IMR-90 (cell line): Measurements from ENCODE around the gene TNRC18. TPM values are rescaled to one million over a fixed set of nuclear protein-coding genes. Genes with fewer than 3 reads are reported as not detected.

ENCODE experiments used
- ATAC-seq: fragments of 200-7000 bp; cut with Tn5 transposase; 2 replicates; pipeline ENCODE4 v1.9.1; 2020; ENCODE audit warnings: low read depth, mild to moderate bottlenecking, moderate library complexity
- BruUV-seq: library from RNA; stranded (reverse); fragments of 400-500 nt; replicated peaks from 2 replicates; lab custom pipeline; 2021; lab: Mats Ljungman, UMichigan
- CTCF ChIA-PET: fragments of 300-600 bp; formaldehyde crosslinking; extraction: SDS; loops from one replicate; lab custom pipeline; 2021; ENCODE audit warnings: antibody characterized with exemption; lab: Yijun Ruan, JAX
- POLR2A ChIA-PET: fragments of 300-600 bp; sonication (Branson Sonifier 250); formaldehyde crosslinking; loops from one replicate; lab custom pipeline; 2022; ENCODE audit warnings: antibody characterized with exemption; ENCODE audit not compliant: unreplicated experiment; lab: Charles Lee
- DNase-seq: peaks from one replicate; pipeline ENCODE4 v3.0.0; 2013
- H2AFZ ChIP-seq: replicated peaks from 2 replicates; pipeline ENCODE3; 2013; ENCODE audit warnings: low read length, mild to moderate bottlenecking; ENCODE audit not compliant: poor library complexity
- H2AK5ac ChIP-seq: 2 replicates; pipeline ENCODE4 v1.6.1; 2013; ENCODE audit warnings: low read depth, low read length, inconsistent platforms
- H2AK9ac ChIP-seq: replicated peaks from 2 replicates; pipeline ENCODE3; 2013; ENCODE audit warnings: mild to moderate bottlenecking, low read depth, low read length, moderate library complexity; ENCODE audit not compliant: poor library complexity
- H2BK120ac ChIP-seq: 2 replicates; pipeline ENCODE4 v1.6.1; 2013; ENCODE audit warnings: low read depth, low read length, inconsistent platforms
- H2BK15ac ChIP-seq: 3 replicates; pipeline ENCODE4 v1.6.1; 2013; ENCODE audit warnings: low read depth, low read length, inconsistent platforms
- H2BK20ac ChIP-seq: 2 replicates; pipeline ENCODE4 v1.6.1; 2013; ENCODE audit warnings: low read depth, mild to moderate bottlenecking, inconsistent platforms, low read length, moderate library complexity
- H2BK5ac ChIP-seq: 2 replicates; pipeline ENCODE4 v1.6.1; 2013; ENCODE audit warnings: mild to moderate bottlenecking, low read depth, low read length, inconsistent platforms; ENCODE audit not compliant: poor library complexity, severe bottlenecking
- H3K14ac ChIP-seq: replicated peaks from 2 replicates; pipeline ENCODE4 v1.6.1; 2013; ENCODE audit warnings: low read depth, low read length, inconsistent platforms
- H3K18ac ChIP-seq: 2 replicates; pipeline ENCODE4 v1.6.1; 2013; ENCODE audit warnings: low read depth, low read length, control low read depth
- H3K23ac ChIP-seq: 2 replicates; pipeline ENCODE4 v1.6.1; 2013; ENCODE audit warnings: low read depth, low read length, inconsistent platforms
- H3K27ac ChIP-seq: 2 replicates; pipeline ENCODE4 v1.5.1; 2013; ENCODE audit warnings: mild to moderate bottlenecking, control low read depth, low read length; ENCODE audit not compliant: insufficient read depth
- H3K27me3 ChIP-seq: 2 replicates; pipeline ENCODE4 v1.6.1; 2013; ENCODE audit warnings: low read length; ENCODE audit not compliant: control insufficient read depth, insufficient read depth
- H3K36me3 ChIP-seq: 2 replicates; pipeline ENCODE4 v1.6.1; 2013; ENCODE audit warnings: low read length, mixed read lengths; ENCODE audit not compliant: control insufficient read depth, insufficient read depth
- H3K4ac ChIP-seq: 2 replicates; pipeline ENCODE4 v1.6.1; 2013; ENCODE audit warnings: low read depth, low read length, inconsistent platforms
- H3K4me1 ChIP-seq: 2 replicates; pipeline ENCODE4 v1.6.1; 2013; ENCODE audit warnings: low read length, mixed read lengths; ENCODE audit not compliant: control insufficient read depth, insufficient read depth
- H3K4me2 ChIP-seq: 2 replicates; pipeline ENCODE4 v1.6.1; 2013; ENCODE audit warnings: low read depth, mild to moderate bottlenecking, control low read depth, low read length, moderate library complexity
- H3K4me3 ChIP-seq: 2 replicates; pipeline ENCODE4 v1.5.1; 2013; ENCODE audit warnings: low read depth, mild to moderate bottlenecking, control low read depth, low read length, moderate library complexity; ENCODE audit not compliant: insufficient read depth
- H3K56ac ChIP-seq: 2 replicates; pipeline ENCODE4 v1.6.1; 2013; ENCODE audit warnings: low read length, inconsistent platforms; ENCODE audit not compliant: insufficient read depth; ENCODE audit errors: extremely low read depth
- H3K79me1 ChIP-seq, 2 experiments: 2 replicates each; pipeline ENCODE4 v1.6.1; 2013; ENCODE audit warnings: low read length in 2 of 2, inconsistent platforms in 1 of 2, low read depth in 1 of 2
- H3K9ac ChIP-seq: 2 replicates; pipeline ENCODE4 v1.6.1; 2013; ENCODE audit warnings: low read depth, low read length, control low read depth
- H3K9me1 ChIP-seq: 2 replicates; pipeline ENCODE4 v1.6.1; 2013; ENCODE audit warnings: low read length, inconsistent platforms; ENCODE audit not compliant: insufficient read depth
- H3K9me3 ChIP-seq: 2 replicates; pipeline ENCODE4 v1.6.1; 2013; ENCODE audit warnings: low read length; ENCODE audit not compliant: control insufficient read depth, insufficient read depth
- H4K20me1 ChIP-seq: 2 replicates; pipeline ENCODE4 v1.6.1; 2013; ENCODE audit warnings: low read length, inconsistent platforms; ENCODE audit not compliant: insufficient read depth
- H4K5ac ChIP-seq: 2 replicates; pipeline ENCODE4 v1.6.1; 2013; ENCODE audit warnings: mild to moderate bottlenecking, low read depth, low read length, control low read depth
- H4K8ac ChIP-seq, 2 experiments: 2 replicates each; pipeline ENCODE4 v1.6.1; 2013; ENCODE audit warnings: low read depth in 2 of 2, low read length in 2 of 2, control low read depth in 1 of 2, inconsistent platforms in 1 of 2
- H4K91ac ChIP-seq: 2 replicates; pipeline ENCODE4 v1.6.1; 2013; ENCODE audit warnings: low read depth, low read length, inconsistent platforms; ENCODE audit not compliant: insufficient read depth
- BHLHE40 ChIP-seq: fragments of 150-350 bp; IDR thresholded peaks from 2 replicates; pipeline ENCODE4 v1.6.1; 2016; ENCODE audit warnings: mild to moderate bottlenecking, low read depth, low read length
- CHD1 ChIP-seq: IDR thresholded peaks from 2 replicates; pipeline ENCODE4 v1.6.1; 2012; ENCODE audit warnings: low read depth, low read length, improper control_type of control experiment
- MAFK ChIP-seq: IDR thresholded peaks from 2 replicates; pipeline ENCODE4 v1.6.1; 2012; ENCODE audit warnings: low read depth, low read length, improper control_type of control experiment
- NFE2L2 ChIP-seq: fragments of 150-350 bp; IDR thresholded peaks from 2 replicates; pipeline ENCODE4 v1.6.1; 2016; ENCODE audit warnings: low read depth, mild to moderate bottlenecking, low read length
- POLR2A ChIP-seq: IDR thresholded peaks from 2 replicates; pipeline ENCODE4 v1.6.1; 2012; ENCODE audit warnings: mild to moderate bottlenecking, low read depth, low read length
- WGBS, 2 experiments: methylation state at CpG; one replicate each; pipeline versions ENCODE4 v1.1.5 to v1.1.7; 2013; ENCODE audit warnings: missing lambda C conversion rate in 2 of 2; ENCODE audit not compliant: insufficient read length in 1 of 2; ENCODE audit errors: extremely low coverage in 2 of 2; 5-methylcytosine and 5-hydroxymethylcytosine counted together
- dilution Hi-C: fragments of 300-500 bp; cut with HindIII; formaldehyde crosslinking; loops from one replicate; pipeline ENCODE4 v1.14.3; 2018; ENCODE audit warnings: low sequenced_read_pairs; ENCODE audit not compliant: unreplicated experiment
- in situ Hi-C: fragments of 300-500 bp; cut with MboI; formaldehyde crosslinking; loops from 3 replicates; pipeline ENCODE4 v1.14.3; 2019; ENCODE audit warnings: low sequenced_read_pairs, inconsistent platforms, mixed read lengths
- intact Hi-C: fragments of 100-400 bp; cut with micrococcal nuclease; formaldehyde crosslinking; loops from 2 replicates; pipeline ENCODE4 v1.10.0; 2022
- polyA plus RNA-seq, 3 experiments: library from polyadenylated mRNA; depleted of rRNA; stranded (reverse); fragments of >200 nt; gene quantifications; 2 replicates each; pipeline ENCODE4 v1.2.3, GENCODE V29; 2012; ENCODE audit warnings: low replicate concordance in 1 of 3
- total RNA-seq: library from RNA; depleted of rRNA; stranded (reverse); fragments of >200 nt; gene quantifications from 2 replicates; pipeline ENCODE4 v1.2.3, GENCODE V29; 2012

The TNRC18 gene
- total and polyA plus RNA-seq, 2 of the 4 experiments (the other 2 are of a cell fraction), result 4.7 to 29.6 TPM

- peaks cover 6% of the 10 kb centered on the region; the same call in 1 of the 2 replicates for H3K4me1 ChIP-seq
- peak overlapping the region; percentile 99 for H3K56ac ChIP-seq
- peak overlapping the region; percentile 90 for H2BK5ac ChIP-seq
- H3K4ac ChIP-seq, result peak overlapping the region; percentile 97
- H4K5ac ChIP-seq, result peak overlapping the region; percentile 97
- no peak overlapping the region for H2BK15ac ChIP-seq
- peaks cover 17% of the 10 kb centered on the region; the same call in 1 of the 2 replicates for H4K20me1 ChIP-seq
- DNase-seq, result peak; percentile 66
- ATAC-seq, result no peak
- POLR2A ChIA-PET, result no interaction called here
- H2BK120ac ChIP-seq, result peak overlapping the region; percentile 87
- peak overlapping the region; percentile 90 for H3K9ac ChIP-seq
- peak overlapping the region; percentile 10; the same call in 1 of the 2 replicates for H2BK20ac ChIP-seq
- CTCF ChIA-PET, result no interaction called here
- H3K4me3 ChIP-seq, result peak overlapping the region; percentile 59
- H3K14ac ChIP-seq, result peak overlapping the region; percentile 96
- dilution Hi-C loops, result no loop called here
- peak overlapping the region; percentile 99 for H3K27ac ChIP-seq
- peak overlapping the region; percentile 37 for H3K23ac ChIP-seq
- H4K8ac ChIP-seq, result peak overlapping the region; percentile 95 to 97
- peaks cover 0 to 18% of the 10 kb centered on the region in 2 experiments for H3K79me1 ChIP-seq
- no CpG with 5 or more reads among the region's 13 CpGs for WGBS, 2 experiments
- H2AK9ac ChIP-seq, result peak overlapping the region; percentile 100
- H2AK5ac ChIP-seq, result peak overlapping the region; percentile 93
- H3K4me2 ChIP-seq, result peak overlapping the region; percentile 93
- intact Hi-C loops, result no loop called here
- peak overlapping the region; percentile 99 for H4K91ac ChIP-seq
- no peaks in the 10 kb centered on the region; the same call in 1 of the 2 replicates for H3K36me3 ChIP-seq
- 0 out of 2 replicates have a peak, but pooled peaks have one; percentile 11 for TF ChIP-seq CHD1
- no peak for TF ChIP-seq BHLHE40
- TF ChIP-seq POLR2A, result peak; percentile 7; the same call in 1 of the 2 replicates
- TF ChIP-seq MAFK, result no peak
- no peak for TF ChIP-seq NFE2L2
- peak overlapping the region; percentile 70 for H3K18ac ChIP-seq
- peak overlapping the region; percentile 87 for H2AFZ ChIP-seq
- in situ Hi-C loops, result no loop called here
- no peaks in the 10 kb centered on the region for H3K9me3 ChIP-seq
- H3K9me1 ChIP-seq, result peaks cover 4% of the 10 kb centered on the region
- no peaks in the 10 kb centered on the region for H3K27me3 ChIP-seq
- BruUV-seq, result no TSS peak
These were observed 2.5 kb upstream of the TNRC18 start for GRCh38 chr7:5426226-5426475.
